CD14-positive monocyte (primary cell): ENCODE results near the gene COG2. TPM values are rescaled to one million over a fixed set of nuclear protein-coding genes. Genes with fewer than 3 reads are reported as not detected.
"Not testable (repeated sequence)": the region's sequence is repeated elsewhere in the genome, so short reads cannot be mapped to it uniquely, and the experiment has no call there.

Experiments used
- DNase-seq, 3 donors: peaks; one replicate each; pipeline ENCODE4 v3.0.0-alpha.2; 2011 to 2022
- H2AFZ ChIP-seq: 2 replicates; pipeline ENCODE4 v1.6.0; 2012; ENCODE audit warnings: mild to moderate bottlenecking, low read depth, low read length, inconsistent platforms; ENCODE audit not compliant: insufficient read depth, poor library complexity, severe bottlenecking
- H3K27ac ChIP-seq, 2 donors: 1 replicate in 1 of 2; 2 replicates in 1 of 2; pipeline ENCODE4 v1.5.1; 2012 to 2013; ENCODE audit warnings: low read length in 2 of 2, control low read depth in 1 of 2, inconsistent platforms in 1 of 2, low read depth in 1 of 2, mild to moderate bottlenecking in 1 of 2
- H3K27me3 ChIP-seq, 2 donors: one replicate each; pipeline versions ENCODE4 v1.6.0 to v1.6.1; 2011 to 2013; ENCODE audit warnings: low read length in 2 of 2; ENCODE audit not compliant: control insufficient read depth in 2 of 2, insufficient read depth in 2 of 2
- H3K36me3 ChIP-seq, 2 donors: replicated peaks in 1 of 2; 1 replicate in 1 of 2; 2 replicates in 1 of 2; pipeline versions ENCODE4 v1.5.1 to v1.6.1; 2012 to 2013; ENCODE audit warnings: low read length in 2 of 2, control low read depth in 1 of 2, inconsistent platforms in 1 of 2, mild to moderate bottlenecking in 1 of 2; ENCODE audit not compliant: insufficient read depth in 2 of 2, control insufficient read depth in 1 of 2
- H3K4me1 ChIP-seq, 2 donors: 1 replicate in 1 of 2; 2 replicates in 1 of 2; pipeline versions ENCODE4 v1.5.1 to v1.6.1; 2012 to 2013; ENCODE audit warnings: low read length in 2 of 2, control low read depth in 1 of 2, inconsistent platforms in 1 of 2, mild to moderate bottlenecking in 1 of 2, moderate library complexity in 1 of 2; ENCODE audit not compliant: insufficient read depth in 2 of 2, control insufficient read depth in 1 of 2
- H3K4me2 ChIP-seq: replicated peaks from 2 replicates; pipeline ENCODE3; 2012; ENCODE audit warnings: low read length, moderate library complexity, mild to moderate bottlenecking; ENCODE audit not compliant: poor library complexity, severe bottlenecking; ENCODE audit errors: extremely low read depth
- H3K4me3 ChIP-seq, 3 experiments: fragments of 200-600 bp in 1 of 3; sonication (generic) in 1 of 3; replicated peaks in 1 of 3; 1 replicate in 2 of 3; 2 replicates in 1 of 3; pipeline ENCODE4 v1.5.1; 2011 to 2013; ENCODE audit warnings: low read length in 3 of 3, mild to moderate bottlenecking in 3 of 3, control low read depth in 2 of 3, low read depth in 2 of 3, inconsistent platforms in 1 of 3, moderate library complexity in 1 of 3
- H3K79me2 ChIP-seq: 2 replicates; pipeline ENCODE4 v1.6.0; 2012; ENCODE audit warnings: mild to moderate bottlenecking, control low read depth, inconsistent platforms, low read length, moderate library complexity; ENCODE audit not compliant: insufficient read depth
- H3K9ac ChIP-seq: 2 replicates; pipeline ENCODE4 v1.6.0; 2017; ENCODE audit warnings: low read length, mild to moderate bottlenecking; ENCODE audit not compliant: insufficient read depth, poor library complexity, severe bottlenecking
- H3K9me3 ChIP-seq, 2 donors: replicated peaks in 1 of 2; 1 replicate in 1 of 2; 2 replicates in 1 of 2; pipeline versions ENCODE4 v1.5.1 to v1.6.1; 2012 to 2013; ENCODE audit warnings: low read length in 2 of 2, control low read depth in 1 of 2; ENCODE audit not compliant: control insufficient read depth in 1 of 2, insufficient read depth in 1 of 2
- H4K20me1 ChIP-seq: 2 replicates; pipeline ENCODE4 v1.6.0; 2012; ENCODE audit warnings: mild to moderate bottlenecking, low read length, control low read depth, moderate library complexity; ENCODE audit not compliant: insufficient read depth
- H3K27ac Mint-ChIP-seq, 7 donors: one replicate each; pipeline ENCODE4 v1.8.0; 2020; ENCODE audit warnings: mild to moderate bottlenecking in 7 of 7, mixed read lengths in 7 of 7, moderate library complexity in 6 of 7, inconsistent platforms in 2 of 7
- H3K27me3 Mint-ChIP-seq, 3 donors: one replicate each; pipeline ENCODE4 v1.8.0; 2021 to 2022; ENCODE audit warnings: low read depth in 3 of 3, mild to moderate bottlenecking in 3 of 3, mixed read lengths in 3 of 3, moderate library complexity in 3 of 3, inconsistent platforms in 1 of 3
- H3K36me3 Mint-ChIP-seq, 2 donors: one replicate each; pipeline ENCODE4 v1.8.0; 2020; ENCODE audit warnings: mixed read lengths in 2 of 2, inconsistent platforms in 1 of 2, mild to moderate bottlenecking in 1 of 2
- H3K4me1 Mint-ChIP-seq: one replicate; pipeline ENCODE4 v1.8.0; 2020; ENCODE audit warnings: mild to moderate bottlenecking, mixed read lengths
- H3K4me3 Mint-ChIP-seq, 2 donors: one replicate each; pipeline ENCODE4 v1.8.0; 2020; ENCODE audit warnings: mild to moderate bottlenecking in 2 of 2, mixed read lengths in 2 of 2, moderate library complexity in 1 of 2
- H3K9me3 Mint-ChIP-seq, 7 donors: one replicate each; pipeline ENCODE4 v1.8.0; 2020 to 2022; ENCODE audit warnings: mixed read lengths in 7 of 7, mild to moderate bottlenecking in 6 of 7, moderate library complexity in 6 of 7, inconsistent platforms in 2 of 7
- CTCF ChIP-seq: fragments of 200-600 bp; IDR thresholded peaks from one replicate; pipeline ENCODE4 v1.8.0; 2022; ENCODE audit warnings: antibody characterized with exemption, mild to moderate bottlenecking
- WGBS: methylation state at CpG from one replicate; pipeline ENCODE4 v1.1.5; 2013; ENCODE audit warnings: missing lambda C conversion rate; ENCODE audit not compliant: insufficient coverage; 5-methylcytosine and 5-hydroxymethylcytosine counted together
- intact Hi-C, 2 donors: fragments of 100-400 bp; cut with micrococcal nuclease; formaldehyde crosslinking; loops; one replicate each; pipeline versions ENCODE4 v1.15.0 to v1.15.1; 2023
- polyA plus RNA-seq, 3 donors: library from polyadenylated mRNA; depleted of rRNA in 1 of 3; unstranded in 2 of 3; stranded (reverse) in 1 of 3; fragments of 300-500 nt in 2 of 3; fragments of >200 nt in 1 of 3; fragmentation: Illumina TruSeq in 2 of 3; gene quantifications; 1 replicate in 2 of 3; 2 replicates in 1 of 3; pipeline ENCODE4 v1.2.3, GENCODE V29; 2012 to 2021

The COG2 gene
- polyA plus RNA-seq, 3 donors = 16.7 to 30.4 (median 24.7) TPM

- Histone ChIP-seq H3K79me2 (peaks cover 23% of the 10 kb centered on the region), H4K20me1 (peaks cover 46% of the 10 kb centered on the region), H3K36me3 (peaks cover 45 to 50% of the 10 kb centered on the region in 2 donors)
- H3K4me1 Mint-ChIP-seq, DNase-seq, H3K27ac ChIP-seq, H3K4me2 ChIP-seq, H2AFZ ChIP-seq, H3K27me3 Mint-ChIP-seq, H3K4me1 ChIP-seq, H3K27me3 ChIP-seq, H3K4me3 ChIP-seq, intact Hi-C loops, H3K4me3 Mint-ChIP-seq, H3K9ac ChIP-seq, H3K9me3 Mint-ChIP-seq, H3K27ac Mint-ChIP-seq, H3K9me3 ChIP-seq: not testable (repeated sequence)
- 83% methylated on average over 1 of the region's 1 CpG for WGBS
- peaks cover 40 to 41% of the 10 kb centered on the region in 2 donors for H3K36me3 Mint-ChIP-seq
Measured at GRCh38 chr1:230658103-230658502, 15.8 kb downstream of the COG2 start.

- Mint-ChIP-seq H3K36me3 (peaks cover 42 to 45% of the 10 kb centered on the region in 2 donors), H3K27ac (no peak overlapping the region), H3K4me3 (no peak overlapping the region), H3K9me3 (peaks cover 0 to 5% (median 0%) of the 10 kb centered on the region in 7 donors), H3K27me3 (no peaks in the 10 kb centered on the region), H3K4me1 (peaks cover 5% of the 10 kb centered on the region)
- no peak overlapping the region for H3K27ac ChIP-seq
- no peak for TF ChIP-seq CTCF
- H3K27me3 ChIP-seq = no peaks in the 10 kb centered on the region
- no peak for DNase-seq
- H3K9me3 ChIP-seq = no peaks in the 10 kb centered on the region
- H4K20me1 ChIP-seq = peaks cover 40% of the 10 kb centered on the region
- H2AFZ ChIP-seq = no peak overlapping the region
- no peak overlapping the region for H3K4me3 ChIP-seq
- peaks cover 50 to 56% of the 10 kb centered on the region in 2 donors for H3K36me3 ChIP-seq
- peaks cover 17% of the 10 kb centered on the region for H3K79me2 ChIP-seq
- WGBS = no CpG with 5 or more reads among the region's 2 CpGs
- H3K4me1 ChIP-seq = peaks cover 4% of the 10 kb centered on the region in 2 donors
- no peak overlapping the region for H3K9ac ChIP-seq
- no peak overlapping the region for H3K4me2 ChIP-seq
- intact Hi-C loops = no loop called here
Measured at GRCh38 chr1:230658691-230659090, 16.4 kb downstream of the COG2 start.
